GM18867 (cell line): ENCODE results near the gene TRIM2.
A peak's percentile ranks its signal among the peaks of the same experiment; 100 is the strongest.

ENCODE experiments used
- ATAC-seq: cut with Tn5 transposase; IDR thresholded peaks from one replicate; pipeline ENCODE4 v1.9.1; 2021; ENCODE audit warnings: mild to moderate bottlenecking, moderate library complexity; ENCODE audit not compliant: unreplicated experiment

TRIM2 gene

DNA sequence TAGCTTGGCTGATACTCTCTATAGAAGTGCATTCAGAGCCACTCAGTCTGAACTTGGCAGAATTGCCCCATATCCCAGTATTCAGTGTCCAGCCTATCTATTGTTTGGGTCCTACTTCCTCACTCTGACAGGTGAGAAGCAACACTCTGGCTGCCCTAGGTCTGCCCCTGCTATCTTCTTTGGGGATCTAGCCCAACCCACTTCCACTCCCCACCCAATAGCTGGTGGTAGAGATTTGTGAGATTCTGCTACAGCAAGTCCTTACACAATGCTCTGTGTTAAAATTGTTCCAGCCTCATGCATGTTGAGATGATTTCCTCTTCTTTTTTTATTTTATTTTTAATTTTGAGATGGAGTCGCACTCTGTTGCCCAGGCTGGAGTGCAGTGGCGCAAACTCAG, 67.6 kb downstream of the TRIM2 start:
- no peak for ATAC-seq

DNA sequence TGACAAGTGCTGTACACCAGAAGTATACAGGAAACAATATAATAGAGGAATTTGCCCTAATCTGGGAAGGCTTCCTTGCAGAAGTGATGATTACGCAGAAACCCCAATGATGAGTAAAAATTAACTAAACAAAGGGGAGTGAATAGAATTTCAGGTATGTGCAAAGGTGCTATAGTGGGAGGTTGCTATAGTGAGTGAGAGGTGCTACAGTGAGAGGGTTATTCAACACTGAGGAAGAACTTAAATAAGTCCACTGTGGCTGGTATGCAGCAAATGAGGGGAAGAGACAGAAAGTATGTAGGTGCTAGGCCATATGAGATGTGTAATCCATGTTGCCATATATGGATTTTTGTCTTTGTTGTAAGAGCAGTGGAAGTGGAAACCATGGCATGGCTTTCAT, 69.5 kb downstream of the TRIM2 start:
- ATAC-seq: no peak

DNA sequence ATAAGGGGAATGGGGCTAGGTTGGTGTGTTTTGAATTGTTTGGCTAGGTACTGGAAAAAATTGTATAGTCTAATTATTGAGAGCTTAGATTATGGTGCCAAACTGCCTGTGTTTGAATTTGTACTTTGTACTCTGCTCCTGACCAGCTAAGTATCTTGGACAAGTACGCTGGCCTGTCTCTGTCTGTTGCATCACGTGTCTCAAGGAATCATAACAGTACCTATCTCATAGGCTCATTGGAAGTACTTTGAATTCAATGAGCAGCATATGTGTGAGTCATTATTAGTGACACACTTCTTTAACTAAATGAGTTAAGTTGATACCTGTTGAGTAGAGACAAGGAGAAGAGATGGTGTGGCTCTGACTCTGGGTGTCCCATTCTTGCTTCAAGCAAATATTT, 70.7 kb downstream of the TRIM2 start:
- no peak for ATAC-seq

DNA sequence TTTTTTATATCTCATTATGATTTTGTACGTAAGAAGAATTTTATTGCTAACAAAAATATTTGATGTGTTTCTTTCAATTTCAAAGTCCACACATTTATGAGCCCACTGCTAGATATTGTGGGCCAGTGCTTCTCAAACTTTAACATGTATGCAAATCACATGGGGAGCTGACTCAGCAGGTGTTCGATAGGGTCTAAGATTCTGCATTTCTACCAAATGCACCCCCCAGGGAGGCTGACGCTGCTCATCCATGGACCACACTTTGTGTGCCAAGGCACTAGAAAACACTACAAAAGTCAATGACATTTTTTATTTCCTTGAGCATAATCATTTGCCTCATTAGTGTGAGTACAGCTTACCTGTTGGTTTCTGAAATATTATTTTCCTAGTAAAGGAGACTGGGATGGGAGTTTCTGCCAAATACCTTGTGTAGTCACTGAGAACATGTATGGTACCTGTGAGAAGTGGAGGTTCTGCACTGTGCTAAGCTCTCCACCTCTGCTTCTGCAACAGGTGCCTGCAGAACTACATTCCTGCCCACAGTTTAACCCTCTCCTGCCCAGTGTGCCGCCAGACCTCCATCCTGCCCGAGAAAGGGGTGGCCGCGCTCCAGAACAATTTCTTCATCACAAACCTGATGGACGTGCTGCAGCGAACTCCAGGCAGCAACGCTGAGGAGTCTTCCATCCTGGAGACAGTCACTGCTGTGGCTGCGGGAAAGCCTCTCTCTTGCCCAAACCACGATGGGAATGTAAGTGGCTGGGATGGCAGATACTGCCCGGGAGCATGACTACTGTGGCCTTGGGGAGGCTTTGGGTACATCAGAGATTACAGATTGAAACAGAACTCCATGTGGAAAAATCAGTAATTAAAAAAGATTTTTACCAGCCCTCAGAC, 71.4 kb downstream of the TRIM2 start:
- ATAC-seq: no peak

DNA sequence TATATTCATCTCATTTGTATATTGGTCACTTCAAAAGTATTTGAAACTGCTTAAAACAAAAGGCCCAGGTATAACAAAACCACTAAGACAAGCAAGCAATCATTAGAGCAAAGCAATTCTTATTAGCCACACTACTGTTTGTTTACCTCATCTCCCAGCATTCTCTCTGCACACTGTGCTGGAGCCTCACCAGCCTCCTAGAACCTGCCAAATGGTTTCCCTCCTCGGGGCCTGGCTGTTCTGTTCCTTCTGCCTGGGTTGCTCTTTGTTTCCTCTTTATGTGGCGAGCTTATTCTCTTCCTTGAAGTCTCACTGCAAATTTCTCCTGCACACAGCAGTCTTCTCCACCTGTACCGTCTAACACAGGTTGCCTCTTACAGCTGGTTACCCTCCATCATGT, 72.7 kb downstream of the TRIM2 start:
- no peak for ATAC-seq

DNA sequence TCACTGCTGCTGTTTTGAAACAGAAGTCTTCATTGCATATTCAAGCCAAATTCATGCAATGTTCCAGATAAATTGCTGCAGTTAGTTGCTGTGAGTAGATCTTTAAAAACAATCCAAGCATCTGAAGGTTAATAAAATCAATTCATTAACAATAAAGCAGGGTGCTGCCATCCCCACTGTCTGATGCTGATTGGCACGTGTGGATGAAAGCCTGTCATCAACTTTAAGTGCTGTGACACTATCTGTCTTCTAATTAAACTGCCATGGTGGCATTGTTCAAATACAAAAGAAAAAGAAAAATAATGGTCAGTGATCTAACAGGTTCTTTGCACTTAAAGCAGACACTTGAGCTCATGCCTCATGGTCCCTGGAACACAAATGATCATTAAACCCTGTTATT, 77.2 kb downstream of the TRIM2 start:
- no peak for ATAC-seq

DNA sequence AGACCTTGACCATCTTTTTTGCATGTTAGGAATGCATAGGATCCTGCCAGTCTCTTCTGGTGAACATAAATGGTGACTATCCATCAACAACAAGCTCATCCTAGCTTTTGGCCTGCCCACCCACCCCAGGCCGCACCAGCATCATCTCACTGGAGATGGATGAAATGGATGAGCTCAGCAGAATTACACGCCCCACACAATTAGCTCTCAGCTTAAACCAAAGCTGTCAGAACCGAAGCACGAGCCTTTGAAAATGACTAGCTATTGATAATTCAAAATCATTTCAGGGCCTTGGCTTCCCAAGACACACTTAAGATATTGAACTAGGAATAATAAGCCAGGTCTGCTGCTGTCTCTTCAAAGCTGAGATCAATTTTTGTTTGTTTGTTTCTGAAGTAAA, 77.8 kb downstream of the TRIM2 start:
- ATAC-seq: no peak

DNA sequence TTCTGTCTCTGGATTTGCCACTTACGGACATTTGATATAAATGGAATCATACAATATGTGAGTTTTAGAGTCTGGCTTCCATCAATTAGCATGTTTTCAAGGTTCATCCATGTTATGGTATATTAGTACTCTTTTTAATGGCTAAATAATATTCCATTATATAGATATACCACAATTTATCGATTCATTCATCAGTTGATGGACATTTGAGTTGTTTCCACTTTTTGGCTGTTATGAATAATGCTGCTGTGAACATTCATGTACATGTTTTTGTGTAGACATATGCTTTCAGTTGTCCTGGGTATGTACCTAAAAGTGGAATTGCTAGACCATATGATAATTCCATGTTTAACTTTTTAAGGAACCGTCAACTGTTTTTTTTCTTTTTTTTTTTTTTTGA, 79.0 kb downstream of the TRIM2 start:
- no peak for ATAC-seq

DNA sequence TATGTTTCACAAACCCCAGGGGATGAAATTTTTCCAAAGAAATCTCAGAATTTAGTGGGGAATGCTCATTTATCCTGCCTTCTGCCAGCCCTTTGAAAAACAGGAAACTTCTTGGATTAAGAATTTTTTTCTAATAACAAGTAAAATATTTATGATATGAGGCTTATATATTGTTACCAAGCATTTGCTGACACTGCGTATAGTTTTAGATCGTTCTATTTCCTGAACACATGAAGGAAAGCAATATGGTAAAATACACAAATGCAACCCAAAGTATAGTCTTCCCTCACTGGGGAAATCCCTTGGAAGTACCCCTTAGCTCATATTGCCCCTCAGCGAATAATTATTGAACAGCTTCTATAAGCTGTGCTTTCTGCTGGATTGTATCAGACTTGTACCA, 85.9 kb downstream of the TRIM2 start:
- ATAC-seq: no peak

DNA sequence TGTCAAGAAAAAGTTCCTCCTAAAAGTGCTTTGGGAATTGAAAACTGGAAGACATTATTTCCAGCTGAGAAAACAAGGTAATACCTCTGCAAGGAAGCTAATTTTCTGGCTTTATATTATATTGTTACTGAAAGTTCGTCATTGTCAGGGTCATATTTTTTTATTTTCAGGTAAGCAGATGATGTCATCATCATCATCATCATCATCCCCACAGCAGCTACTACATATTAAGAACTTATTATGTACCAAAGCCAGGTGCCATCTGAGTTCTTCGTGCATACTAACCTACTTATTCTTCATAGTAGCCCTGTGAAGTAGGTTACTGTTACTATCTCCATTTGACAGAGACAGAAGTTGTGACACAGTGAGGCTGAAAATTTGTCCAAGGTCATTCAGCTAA, 87.3 kb downstream of the TRIM2 start:
- ATAC-seq: no peak

DNA sequence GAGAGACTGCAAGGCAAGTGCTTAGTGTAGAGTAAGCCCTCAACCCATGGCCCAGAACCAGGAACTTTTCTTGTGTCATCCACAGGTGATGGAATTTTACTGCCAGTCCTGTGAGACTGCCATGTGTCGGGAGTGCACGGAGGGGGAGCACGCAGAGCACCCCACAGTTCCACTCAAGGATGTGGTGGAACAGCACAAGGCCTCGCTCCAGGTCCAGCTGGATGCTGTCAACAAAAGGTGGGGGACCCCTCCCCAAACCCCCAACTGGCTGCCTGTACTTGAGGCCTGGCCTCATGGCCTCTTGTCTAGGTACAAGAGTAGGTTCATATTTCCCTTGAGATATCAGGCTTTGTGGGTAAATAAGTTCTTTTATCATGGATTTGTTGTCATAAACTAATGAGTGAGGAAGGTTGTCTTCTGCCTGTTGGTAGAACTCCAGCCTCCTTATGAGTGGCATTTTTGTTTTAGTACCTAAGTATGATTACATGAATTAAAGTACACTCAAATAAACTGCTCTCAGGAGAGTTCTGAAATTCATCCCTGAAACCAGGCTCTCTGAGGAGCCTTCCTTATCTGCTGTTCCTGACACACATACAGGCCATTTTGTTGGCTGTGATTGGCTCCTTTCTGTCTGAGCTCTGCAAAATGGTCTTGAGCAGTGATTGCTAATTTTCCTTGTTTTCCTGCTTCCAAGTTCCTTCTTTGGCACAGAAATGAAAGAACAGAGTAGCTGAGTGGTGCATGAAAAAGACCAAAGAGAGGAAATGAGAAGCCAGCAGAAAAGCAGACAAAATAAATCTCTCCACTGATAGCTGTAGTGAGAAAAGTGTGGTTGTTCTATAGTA, 88.9 kb downstream of the TRIM2 start:
- no peak for ATAC-seq

DNA sequence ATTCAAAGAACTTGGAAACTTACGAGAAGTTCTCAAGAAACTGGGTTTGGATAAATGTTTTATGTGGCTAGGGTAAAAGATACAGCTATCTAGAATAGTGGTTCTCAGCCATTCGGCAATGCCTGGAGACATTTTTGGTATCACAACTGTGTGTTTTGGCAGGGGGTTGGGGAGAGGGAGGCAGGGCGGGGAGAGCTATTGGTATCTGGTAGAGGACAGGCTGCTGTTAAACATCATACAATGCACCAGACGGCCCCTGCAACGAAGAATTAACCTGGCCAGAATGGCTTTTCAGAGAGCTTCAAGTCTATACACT, 89.5 kb downstream of the TRIM2 start:
- ATAC-seq: no peak

DNA sequence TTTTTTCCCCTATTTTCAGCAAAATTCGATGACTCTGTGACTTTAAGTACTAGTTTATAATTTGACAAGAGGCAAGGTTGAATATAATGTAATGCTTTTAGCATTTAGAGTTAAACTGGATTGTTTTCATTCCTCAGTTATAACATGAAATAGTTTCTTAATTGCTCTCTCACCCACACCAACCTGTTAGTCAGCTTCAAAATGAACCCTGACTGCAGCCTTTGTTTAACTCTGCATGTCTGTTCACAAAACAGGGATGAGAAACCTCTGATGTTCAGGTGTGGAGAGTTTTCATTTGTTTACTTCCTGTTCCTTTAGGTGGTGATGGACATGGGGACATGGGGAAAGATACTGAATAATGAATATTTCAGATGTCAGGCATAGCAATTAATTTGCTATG, 90.4 kb downstream of the TRIM2 start:
- ATAC-seq: no peak

DNA sequence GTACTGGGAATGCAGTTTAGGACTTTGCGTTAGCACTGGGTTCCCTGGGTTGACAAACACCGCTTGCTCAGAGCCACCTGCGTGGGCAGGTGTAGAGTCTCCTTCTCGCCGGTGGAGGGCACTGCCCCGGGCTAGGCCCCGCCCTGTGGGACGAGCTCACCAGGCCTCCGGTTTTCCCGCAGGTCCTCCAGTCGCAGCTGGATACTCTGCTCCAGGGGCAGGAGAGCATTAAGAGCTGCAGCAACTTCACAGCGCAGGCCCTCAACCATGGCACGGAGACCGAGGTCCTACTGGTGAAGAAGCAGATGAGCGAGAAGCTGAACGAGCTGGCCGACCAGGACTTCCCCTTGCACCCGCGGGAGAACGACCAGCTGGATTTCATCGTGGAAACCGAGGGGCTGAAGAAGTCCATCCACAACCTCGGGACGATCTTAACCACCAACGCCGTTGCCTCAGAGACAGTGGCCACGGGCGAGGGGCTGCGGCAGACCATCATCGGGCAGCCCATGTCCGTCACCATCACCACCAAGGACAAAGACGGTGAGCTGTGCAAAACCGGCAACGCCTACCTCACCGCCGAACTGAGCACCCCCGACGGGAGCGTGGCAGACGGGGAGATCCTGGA, 91.0 kb downstream of the TRIM2 start:
- no peak for ATAC-seq

DNA sequence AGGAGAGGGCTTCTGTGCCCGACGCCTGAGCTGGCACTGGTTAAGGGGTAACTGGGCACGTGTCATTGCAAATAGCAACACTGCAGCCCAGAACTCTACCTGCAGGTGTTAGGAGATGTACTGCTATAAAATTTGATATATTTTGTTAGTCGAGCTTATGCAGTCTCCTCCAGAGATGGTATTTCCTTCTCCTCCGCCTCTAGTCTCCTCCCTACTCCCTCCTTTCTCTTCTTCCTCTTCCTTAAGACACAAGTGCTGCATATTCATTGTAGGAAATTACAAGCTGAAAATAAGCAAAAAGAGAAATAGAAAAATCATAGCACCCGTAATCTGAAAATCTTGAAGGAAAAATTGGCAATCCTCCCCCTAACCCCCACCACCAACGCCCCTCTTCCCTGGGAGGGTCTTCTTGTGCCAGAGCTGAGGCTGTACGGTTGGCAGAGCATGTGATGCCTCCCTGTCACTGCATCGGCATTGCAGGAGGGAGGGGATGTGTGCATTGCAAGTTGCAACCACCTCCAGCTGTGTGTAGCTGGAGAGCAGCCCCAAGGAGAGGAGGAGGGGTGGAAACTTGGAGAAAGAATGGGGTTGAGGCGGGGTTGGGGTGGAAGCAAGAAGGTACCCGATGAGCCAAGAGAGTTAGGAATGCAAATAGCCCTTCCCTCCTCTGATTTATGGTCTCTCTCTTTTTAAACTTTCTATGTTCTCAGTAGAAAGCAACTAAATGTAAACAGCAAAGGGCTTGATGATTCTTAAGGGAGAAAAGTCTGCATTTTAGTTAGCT, 92.0 kb downstream of the TRIM2 start:
- ATAC-seq: no peak

DNA sequence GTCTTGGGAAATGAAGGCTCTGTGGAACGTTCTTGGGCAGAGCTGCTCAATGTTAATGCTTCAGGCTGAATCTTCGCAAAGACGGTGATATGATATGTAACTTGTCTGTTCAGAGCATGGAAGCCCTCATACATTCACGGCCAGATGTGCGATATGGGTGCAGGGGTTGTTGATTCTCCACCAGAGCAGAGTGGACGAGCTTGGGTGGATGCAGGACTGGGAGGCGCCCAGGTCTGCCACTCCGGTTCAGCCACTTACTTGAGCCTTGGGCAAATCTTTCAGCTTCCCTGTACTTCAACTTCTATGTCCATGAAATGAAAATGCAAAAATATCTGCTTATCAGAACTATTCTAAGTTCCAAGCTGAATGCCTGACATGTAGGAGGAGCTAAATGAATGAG, 92.9 kb downstream of the TRIM2 start:
- ATAC-seq: no peak

DNA sequence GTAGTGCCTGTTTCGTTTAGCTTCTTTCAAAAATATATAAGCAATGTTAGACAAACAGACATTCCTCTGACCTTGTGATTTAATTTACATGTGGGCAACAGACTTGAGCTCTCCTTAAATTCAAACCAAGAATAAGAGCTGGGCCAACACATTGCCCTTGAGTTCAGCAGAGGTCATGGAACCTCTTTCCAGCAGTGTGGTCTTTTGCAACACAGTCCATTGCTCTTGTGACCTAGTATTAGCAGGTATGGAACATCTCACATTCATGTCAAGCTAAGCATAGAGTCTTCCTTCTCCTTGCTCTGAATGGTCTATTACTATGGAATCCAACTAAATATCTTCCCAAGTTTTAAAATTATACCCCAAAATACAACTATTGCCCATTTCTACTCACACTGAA, 106.5 kb downstream of the TRIM2 start:
- ATAC-seq: no peak

DNA sequence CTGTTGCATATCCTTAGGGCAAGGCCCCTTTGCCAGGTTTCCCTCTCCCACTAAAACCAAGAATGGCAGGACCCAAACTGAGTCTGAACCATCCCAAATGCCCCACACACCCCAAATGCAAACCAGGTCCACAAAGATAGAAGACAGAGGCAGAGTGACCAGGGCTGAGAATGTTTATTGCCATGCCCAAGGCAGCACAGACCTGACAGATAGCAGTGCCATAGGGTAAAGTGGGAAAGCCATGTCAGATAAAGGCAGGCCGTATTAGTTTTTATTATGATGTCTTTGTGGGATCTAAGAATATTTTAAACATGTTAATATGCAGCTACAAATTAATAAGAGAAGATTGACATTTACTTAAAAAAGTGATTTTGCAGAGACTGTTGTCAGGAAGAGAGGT, 110.7 kb downstream of the TRIM2 start:
- ATAC-seq: no peak

DNA sequence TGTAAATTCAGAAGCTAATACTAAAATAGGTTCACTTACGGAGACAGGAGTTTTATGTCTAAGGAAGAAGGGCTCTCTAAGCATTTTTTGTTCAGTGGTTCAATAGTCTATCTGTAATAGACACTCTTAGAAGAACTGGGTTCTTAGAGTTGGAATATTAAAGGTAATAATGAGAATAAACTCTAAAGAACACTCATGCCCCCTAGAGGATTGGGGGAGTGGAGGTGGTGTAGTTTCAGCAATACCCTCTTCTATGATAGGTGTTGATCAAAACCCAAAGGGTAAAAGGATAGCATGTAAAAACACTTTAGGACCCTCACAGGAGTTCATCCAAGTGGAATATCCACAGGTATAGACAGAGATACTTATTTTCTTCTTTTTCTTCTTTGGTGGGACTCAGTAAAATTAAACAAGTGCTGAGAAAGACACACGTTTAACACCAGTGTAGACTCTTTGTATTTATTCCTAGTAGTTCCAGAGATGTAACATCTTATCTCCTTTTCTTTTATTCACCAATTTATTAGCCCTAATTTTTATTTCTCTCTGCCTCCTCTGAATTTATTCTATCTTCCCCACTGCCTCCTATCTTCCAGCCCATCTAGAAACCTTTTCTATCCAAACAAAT, 114.6 kb downstream of the TRIM2 start:
- peak; percentile 81 for ATAC-seq

DNA sequence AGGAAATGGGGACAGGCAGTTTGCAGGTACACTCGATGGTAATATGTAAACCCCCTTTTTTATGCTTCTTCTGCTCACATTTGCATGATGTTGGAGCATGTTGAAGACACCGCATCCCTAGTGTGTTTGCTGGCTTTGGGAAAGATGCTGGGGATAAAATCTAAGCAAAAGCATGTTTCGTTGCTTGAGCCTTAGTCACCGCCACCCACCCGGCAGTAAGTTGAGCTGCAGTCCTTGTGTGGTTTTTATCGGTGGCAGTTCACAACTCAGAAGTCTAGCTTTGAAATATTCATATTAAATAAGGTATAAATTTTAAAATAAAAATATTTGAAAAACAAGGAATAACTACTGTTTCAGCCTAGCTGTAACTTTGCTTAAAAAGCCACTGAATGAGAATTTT, 118.5 kb downstream of the TRIM2 start:
- no peak for ATAC-seq

DNA sequence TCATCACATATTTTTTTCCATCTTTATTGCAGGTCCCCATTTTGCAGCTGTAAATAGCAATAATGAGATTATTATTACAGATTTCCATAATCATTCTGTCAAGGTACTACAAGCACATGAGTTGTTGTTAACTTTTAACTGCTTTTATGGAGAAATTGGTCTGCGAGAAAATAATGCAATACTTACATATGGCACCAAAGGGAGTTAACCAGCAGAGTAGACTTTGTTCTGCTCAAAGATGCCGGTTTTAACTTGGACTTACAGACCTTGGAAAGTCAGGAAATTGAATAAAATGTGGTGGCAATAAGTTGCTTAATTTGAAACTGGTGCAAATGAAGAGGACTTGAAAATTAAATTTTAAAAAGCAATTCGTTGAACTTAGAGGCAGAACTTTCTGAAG, 119.8 kb downstream of the TRIM2 start:
- ATAC-seq: no peak
